BE2C (cell line): Measurements from ENCODE around the gene PNLIPRP1.

ENCODE experiments used
- DNase-seq: peaks from one replicate; pipeline ENCODE4 v3.0.0-alpha.2; 2020
- H3K27me3 ChIP-seq: fragments of 250-450 bp; sonication (Bioruptor Pico); 2 replicates; pipeline ENCODE4 v1.5.1; 2020; ENCODE audit warnings: mild to moderate bottlenecking
- H3K36me3 ChIP-seq: fragments of 250-450 bp; sonication (Bioruptor Pico); 2 replicates; pipeline ENCODE4 v1.5.1; 2020; ENCODE audit warnings: mild to moderate bottlenecking
- H3K4me1 ChIP-seq: fragments of 250-450 bp; sonication (Bioruptor Pico); 2 replicates; pipeline ENCODE4 v1.5.1; 2020
- H3K4me3 ChIP-seq: 2 replicates; pipeline ENCODE4 v1.5.1; 2011; ENCODE audit warnings: low read depth, low read length
- H3K9me3 ChIP-seq: fragments of 250-450 bp; sonication (Bioruptor Pico); 2 replicates; pipeline ENCODE4 v1.5.1; 2020
- TF ChIP-seq, protein P1 (sequence below): IDR thresholded peaks from 2 replicates; pipeline ENCODE4 v1.5.1; 2012; ENCODE audit warnings: mild to moderate bottlenecking, low read depth, low read length

PNLIPRP1 gene

DNA sequence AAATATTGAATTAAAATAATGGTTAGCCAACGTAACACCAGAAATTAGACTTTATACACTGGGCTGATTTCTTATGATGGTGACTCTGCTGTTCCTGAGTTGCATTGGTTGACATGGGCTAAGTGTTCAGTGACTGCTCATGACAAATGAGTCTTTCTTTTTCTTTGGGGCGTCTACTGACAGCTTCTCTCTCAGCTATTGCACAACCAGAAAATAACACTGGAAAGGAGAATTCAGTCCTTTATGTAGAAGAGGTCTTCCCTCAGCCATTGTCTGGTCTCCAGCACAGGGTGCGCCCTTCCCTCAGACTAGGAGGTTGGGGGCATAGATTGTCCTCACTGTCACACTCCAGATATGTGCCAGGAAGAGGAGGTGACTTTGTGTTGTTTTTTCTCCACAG lies 23.4 kb upstream of the PNLIPRP1 start:
- TF ChIP-seq, protein P1, sequence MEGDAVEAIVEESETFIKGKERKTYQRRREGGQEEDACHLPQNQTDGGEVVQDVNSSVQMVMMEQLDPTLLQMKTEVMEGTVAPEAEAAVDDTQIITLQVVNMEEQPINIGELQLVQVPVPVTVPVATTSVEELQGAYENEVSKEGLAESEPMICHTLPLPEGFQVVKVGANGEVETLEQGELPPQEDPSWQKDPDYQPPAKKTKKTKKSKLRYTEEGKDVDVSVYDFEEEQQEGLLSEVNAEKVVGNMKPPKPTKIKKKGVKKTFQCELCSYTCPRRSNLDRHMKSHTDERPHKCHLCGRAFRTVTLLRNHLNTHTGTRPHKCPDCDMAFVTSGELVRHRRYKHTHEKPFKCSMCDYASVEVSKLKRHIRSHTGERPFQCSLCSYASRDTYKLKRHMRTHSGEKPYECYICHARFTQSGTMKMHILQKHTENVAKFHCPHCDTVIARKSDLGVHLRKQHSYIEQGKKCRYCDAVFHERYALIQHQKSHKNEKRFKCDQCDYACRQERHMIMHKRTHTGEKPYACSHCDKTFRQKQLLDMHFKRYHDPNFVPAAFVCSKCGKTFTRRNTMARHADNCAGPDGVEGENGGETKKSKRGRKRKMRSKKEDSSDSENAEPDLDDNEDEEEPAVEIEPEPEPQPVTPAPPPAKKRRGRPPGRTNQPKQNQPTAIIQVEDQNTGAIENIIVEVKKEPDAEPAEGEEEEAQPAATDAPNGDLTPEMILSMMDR, result no peak
- no peaks in the 10 kb centered on the region for H3K36me3 ChIP-seq
- H3K9me3 ChIP-seq, result no peaks in the 10 kb centered on the region
- no peaks in the 10 kb centered on the region for H3K4me1 ChIP-seq
- DNase-seq, result no peak
- H3K27me3 ChIP-seq, result no peaks in the 10 kb centered on the region
- no peak overlapping the region for H3K4me3 ChIP-seq

DNA sequence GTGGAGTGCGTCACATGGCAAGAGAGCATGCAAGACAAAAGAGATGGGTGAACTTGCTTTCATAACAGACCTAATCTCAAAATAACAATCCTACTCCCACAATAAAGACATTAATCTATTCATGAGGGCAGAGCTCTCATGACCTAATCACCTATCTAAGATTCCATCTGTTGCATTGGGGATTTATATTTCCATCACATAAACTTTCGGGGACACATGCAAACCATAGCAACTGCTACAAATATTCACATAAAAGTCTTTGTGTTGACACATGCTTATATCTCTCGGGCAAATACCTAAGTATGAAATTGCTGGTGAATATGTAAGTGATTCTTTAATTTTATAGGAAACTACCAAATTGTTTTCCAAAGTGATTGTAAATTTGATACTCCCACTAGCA lies 16.0 kb upstream of the PNLIPRP1 start:
- no peaks in the 10 kb centered on the region for H3K36me3 ChIP-seq
- H3K9me3 ChIP-seq, result no peaks in the 10 kb centered on the region
- H3K27me3 ChIP-seq, result no peaks in the 10 kb centered on the region
- no peaks in the 10 kb centered on the region for H3K4me1 ChIP-seq
- no peak overlapping the region for H3K4me3 ChIP-seq
- no peak for DNase-seq
- TF ChIP-seq, protein P1, result no peak

DNA sequence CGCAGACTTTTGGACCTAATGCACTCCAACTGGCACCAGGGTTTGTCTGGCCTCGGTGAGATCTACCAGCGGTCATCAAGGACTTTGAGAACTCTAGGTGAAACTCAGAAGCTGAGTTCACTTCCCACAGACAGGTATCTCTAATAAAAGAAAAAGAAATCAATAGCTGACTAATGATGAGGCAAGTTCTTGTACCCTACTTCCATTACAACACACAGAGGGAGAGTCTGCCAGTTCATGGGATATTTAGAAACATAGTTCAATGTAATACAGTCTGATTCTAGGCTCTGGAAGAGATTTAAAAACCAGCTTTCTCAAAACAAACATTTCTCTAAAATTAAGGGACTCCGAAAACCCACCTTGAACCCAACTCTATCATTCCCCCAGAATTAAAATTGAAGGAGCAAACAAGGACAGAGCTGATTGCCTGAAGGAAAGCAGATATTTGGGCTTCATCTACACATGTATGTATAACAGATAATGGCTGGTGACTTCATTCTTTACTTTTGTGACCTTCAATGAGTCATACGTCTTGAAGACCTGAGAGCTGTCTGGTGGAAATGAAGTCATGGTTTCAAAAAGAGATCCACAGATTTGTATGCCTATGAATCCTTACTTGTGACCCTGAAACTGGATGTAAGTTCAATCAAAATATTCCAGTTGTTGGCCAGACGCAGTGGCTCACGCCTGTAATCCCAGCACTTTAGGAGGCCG lies 2.7 kb upstream of the PNLIPRP1 start:
- TF ChIP-seq, protein P1, result no peak
- H3K4me3 ChIP-seq, result no peak overlapping the region

DNA sequence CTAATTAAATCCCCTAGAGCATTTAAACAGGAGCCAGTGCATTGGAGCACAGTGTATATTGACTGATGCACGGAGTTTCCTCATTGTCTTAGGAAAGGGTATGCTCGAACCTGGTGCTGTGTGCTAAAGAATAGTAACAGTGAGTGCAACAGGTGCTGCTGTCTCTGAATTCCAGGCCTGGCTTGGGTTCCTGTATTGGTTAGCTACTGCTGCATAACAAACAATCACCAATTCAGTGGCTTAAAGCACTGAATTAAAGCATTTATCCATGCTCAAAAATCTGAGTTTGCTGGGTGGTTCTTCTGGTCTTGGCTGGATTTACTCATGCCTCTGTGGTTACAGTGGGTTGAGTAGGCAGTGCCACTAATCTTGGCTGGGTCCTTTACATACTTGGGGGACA lies 1.8 kb upstream of the PNLIPRP1 start:
- Histone ChIP-seq H3K4me3 (no peak overlapping the region), H3K9me3 (no peaks in the 10 kb centered on the region), H3K36me3 (no peaks in the 10 kb centered on the region), H3K27me3 (no peaks in the 10 kb centered on the region), H3K4me1 (no peaks in the 10 kb centered on the region)
- TF ChIP-seq, protein P1, result no peak
- DNase-seq, result no peak

More for the DNA sequence above, 2.7 kb upstream of the PNLIPRP1 start:
- Histone ChIP-seq H3K9me3 (no peaks in the 10 kb centered on the region), H3K27me3 (no peaks in the 10 kb centered on the region), H3K4me1 (no peaks in the 10 kb centered on the region), H3K36me3 (no peaks in the 10 kb centered on the region)
- no peak for DNase-seq

DNA sequence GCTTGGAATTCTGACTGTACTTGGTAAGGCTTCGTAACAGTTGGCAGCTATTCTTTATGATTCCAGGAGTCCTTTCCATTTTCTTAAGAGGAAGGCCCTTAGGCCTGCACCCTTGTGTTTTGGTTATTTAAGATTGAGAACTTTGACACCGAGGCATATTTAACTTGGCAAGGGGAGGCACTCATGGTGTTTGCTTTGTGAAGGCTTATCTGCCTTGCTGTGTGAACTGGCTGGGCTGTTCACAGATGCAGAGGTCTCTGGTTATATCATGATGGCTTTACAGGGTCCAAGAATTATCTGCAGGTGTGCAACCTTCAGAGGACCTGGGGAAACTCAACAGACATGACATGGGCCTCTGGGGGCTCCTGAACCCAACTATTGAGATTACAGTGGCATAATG lies 833 bp upstream of the PNLIPRP1 start:
- no peak for DNase-seq
- Histone ChIP-seq H3K9me3 (no peaks in the 10 kb centered on the region), H3K4me3 (no peak overlapping the region), H3K36me3 (no peaks in the 10 kb centered on the region), H3K27me3 (no peaks in the 10 kb centered on the region), H3K4me1 (no peaks in the 10 kb centered on the region)
- TF ChIP-seq, protein P1, result no peak

DNA sequence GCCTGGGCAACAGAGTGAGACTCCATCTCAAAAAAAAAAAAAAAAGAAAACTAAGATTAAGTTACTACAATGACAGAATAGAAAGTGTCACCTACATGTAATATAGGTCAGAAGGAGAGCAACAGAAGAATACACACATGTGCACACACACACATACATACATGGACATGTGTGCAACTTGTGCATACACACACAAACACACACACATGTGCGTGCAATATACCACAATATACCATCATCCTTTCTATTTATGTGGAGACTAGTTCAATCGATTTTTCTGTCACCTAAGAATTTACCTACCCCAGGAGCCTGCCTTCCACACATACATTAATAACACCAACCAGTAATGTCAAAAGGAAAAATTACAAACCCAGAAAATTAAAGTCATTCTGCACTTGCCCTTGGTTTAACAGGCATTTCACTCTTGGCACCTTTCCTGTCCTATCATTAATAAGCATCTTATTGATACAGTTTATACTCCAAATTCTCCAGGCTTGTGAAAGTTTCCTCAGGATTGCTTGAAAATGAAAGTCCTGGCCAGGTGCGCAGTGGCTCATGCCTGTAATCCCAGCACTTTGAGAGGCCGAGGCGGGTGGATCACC lies 2.5 kb downstream of the PNLIPRP1 start:
- H3K9me3 ChIP-seq, result no peaks in the 10 kb centered on the region
- TF ChIP-seq, protein P1, result no peak
- H3K4me3 ChIP-seq, result no peak overlapping the region
- no peaks in the 10 kb centered on the region for H3K4me1 ChIP-seq
- H3K27me3 ChIP-seq, result no peaks in the 10 kb centered on the region
- H3K36me3 ChIP-seq, result no peaks in the 10 kb centered on the region
- DNase-seq, result no peak
